HepG2 (cell line): ENCODE data around the gene NACC2. TPM values are rescaled to one million over a fixed set of nuclear protein-coding genes. Genes with fewer than 3 reads are reported as not detected.

ENCODE experiments used
- AHDC1 ChIP-seq: sonication (generic); formaldehyde crosslinking; IDR thresholded peaks from 2 replicates; pipeline ENCODE4 v1.5.1; 2020; ENCODE audit warnings: mild to moderate bottlenecking, missing genetic modification reagents, borderline replicate concordance
- ETS1 ChIP-seq: sonication (generic); formaldehyde crosslinking; IDR thresholded peaks from 2 replicates; pipeline ENCODE4 v1.4.0; 2020; ENCODE audit warnings: missing genetic modification reagents
- MATR3 ChIP-seq: sonication (generic); formaldehyde crosslinking; IDR thresholded peaks from 2 replicates; pipeline ENCODE4 v1.4.0; 2020; ENCODE audit warnings: missing genetic modification reagents
- SIX1 ChIP-seq: sonication (generic); formaldehyde crosslinking; IDR thresholded peaks from 2 replicates; pipeline ENCODE4 v1.4.0; 2020; ENCODE audit warnings: missing genetic modification reagents, borderline replicate concordance
- SPEN ChIP-seq: sonication (generic); formaldehyde crosslinking; IDR thresholded peaks from 2 replicates; pipeline ENCODE4 v1.5.1; 2020; ENCODE audit warnings: low read depth, mild to moderate bottlenecking, missing genetic modification reagents
- TOPORS ChIP-seq: sonication (generic); formaldehyde crosslinking; IDR thresholded peaks from 2 replicates; pipeline ENCODE4 v1.8.0; 2023; ENCODE audit warnings: mild to moderate bottlenecking, missing genetic modification reagents
- ZFP36L2 ChIP-seq: sonication (generic); formaldehyde crosslinking; IDR thresholded peaks from 2 replicates; pipeline ENCODE4 v1.4.0; 2020; ENCODE audit warnings: missing genetic modification reagents
- ZNF33B ChIP-seq: sonication (generic); formaldehyde crosslinking; IDR thresholded peaks from 2 replicates; pipeline ENCODE4 v1.5.1; 2020; ENCODE audit warnings: mild to moderate bottlenecking, missing genetic modification reagents
- ZNF350 ChIP-seq: sonication (generic); formaldehyde crosslinking; IDR thresholded peaks from 2 replicates; pipeline ENCODE4 v1.4.0; 2020; ENCODE audit warnings: mild to moderate bottlenecking, low read depth, missing genetic modification reagents, borderline replicate concordance
- ZNF652 ChIP-seq: IDR thresholded peaks from 2 replicates; pipeline ENCODE4 v1.6.1; 2016; ENCODE audit warnings: low read depth, borderline replicate concordance
- ZNF883 ChIP-seq: sonication (generic); formaldehyde crosslinking; IDR thresholded peaks from 2 replicates; pipeline ENCODE4 v1.5.1; 2020; ENCODE audit warnings: mild to moderate bottlenecking, missing genetic modification reagents; ENCODE audit errors: not compliant biosample characterization
- polyA plus RNA-seq, 8 experiments: library from polyadenylated mRNA; depleted of rRNA in 3 of 8; stranded (reverse) in 7 of 8; unstranded in 1 of 8; fragments of >200 nt; fragmentation: Illumina TruSeq in 4 of 8; extraction: Trizol in 4 of 8; gene quantifications; 2 replicates each; pipeline versions ENCODE4 v1.2.1 to v1.2.3, GENCODE V29; 2011 to 2016; ENCODE audit warnings: low read depth in 4 of 8, missing spikeins in 1 of 8, mixed read lengths in 1 of 8; ENCODE audit not compliant: insufficient read depth in 1 of 8
- total RNA-seq, 5 experiments: library from RNA; depleted of rRNA; stranded (reverse); fragments of >200 nt; fragmentation: Illumina TruSeq; extraction: Trizol; gene quantifications; 2 replicates each; pipeline ENCODE4 v1.2.3, GENCODE V29; 2016; ENCODE audit warnings: low read depth in 1 of 5
- TF ChIP-seq, protein P1 (sequence below): sonication (generic); formaldehyde crosslinking; IDR thresholded peaks from 2 replicates; pipeline ENCODE4 v1.4.0; 2020; ENCODE audit warnings: mild to moderate bottlenecking, missing genetic modification reagents
- TF ChIP-seq, protein P2 (sequence below): sonication (generic); formaldehyde crosslinking; IDR thresholded peaks from 2 replicates; pipeline ENCODE4 v1.4.0; 2020; ENCODE audit warnings: missing genetic modification reagents
- TF ChIP-seq, protein P3 (sequence below): sonication (generic); formaldehyde crosslinking; IDR thresholded peaks from 2 replicates; pipeline ENCODE4 v1.4.0; 2020; ENCODE audit warnings: mild to moderate bottlenecking, missing genetic modification reagents
- TF ChIP-seq, protein P4 (sequence below): sonication (generic); formaldehyde crosslinking; IDR thresholded peaks from 2 replicates; pipeline ENCODE4 v1.5.0; 2020; ENCODE audit warnings: mild to moderate bottlenecking, missing genetic modification reagents, borderline replicate concordance

The NACC2 gene
- total and polyA plus RNA-seq, 2 of the 13 experiments (the other 11 are each of a cell fraction or from before 2014, with no cell fraction given) = 5.9 to 12.3 TPM

DNA sequence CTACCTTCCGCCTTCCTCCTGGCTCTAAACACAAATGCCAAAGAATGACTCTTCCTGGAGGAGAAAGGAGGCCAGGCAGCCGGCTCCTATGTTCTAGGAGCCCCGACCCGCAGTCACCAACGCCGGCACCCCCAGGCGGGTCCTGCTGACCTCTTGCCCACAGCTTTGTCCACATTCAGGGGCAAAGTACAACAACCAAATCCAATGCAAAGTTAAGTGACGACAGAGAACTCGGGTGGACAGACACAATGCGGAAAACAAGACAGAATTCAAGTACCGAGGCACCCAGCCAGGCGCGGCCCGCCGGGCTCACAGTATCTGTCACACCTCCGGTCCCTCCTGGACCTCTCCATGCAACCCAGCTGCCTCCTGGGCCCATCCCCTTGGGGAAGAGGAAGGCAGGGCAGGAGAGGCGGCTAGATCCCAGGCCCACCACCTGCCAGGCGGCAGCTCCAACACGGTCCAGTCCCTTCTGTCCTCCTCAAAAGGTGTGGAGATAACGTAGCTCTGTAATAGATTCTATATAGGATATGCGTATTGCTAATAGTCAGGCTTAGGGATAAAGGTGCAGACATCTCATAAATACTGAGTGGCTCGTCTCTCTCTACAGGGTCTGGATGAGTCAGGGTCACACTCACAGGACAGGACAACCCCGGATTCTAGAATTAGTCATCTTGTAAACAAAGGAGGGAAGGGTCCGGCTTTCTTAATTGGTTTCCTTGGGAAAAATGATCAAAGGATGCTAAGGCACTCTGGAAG is 87.0 kb downstream of the NACC2 start (continued):
- TF ChIP-seq ETS1 (CRISPR knock-in tag) = no peak
- peak; percentile 38; the same call in 1 of the 2 replicates for TF ChIP-seq AHDC1 (CRISPR knock-in tag)
- TF ChIP-seq ZNF883 (CRISPR knock-in tag) = no peak
- TF ChIP-seq ZNF350 = no peak
- TF ChIP-seq ZFP36L2 (CRISPR knock-in tag) = no peak
- TF ChIP-seq SPEN = no peak
- TF ChIP-seq, protein P1, sequence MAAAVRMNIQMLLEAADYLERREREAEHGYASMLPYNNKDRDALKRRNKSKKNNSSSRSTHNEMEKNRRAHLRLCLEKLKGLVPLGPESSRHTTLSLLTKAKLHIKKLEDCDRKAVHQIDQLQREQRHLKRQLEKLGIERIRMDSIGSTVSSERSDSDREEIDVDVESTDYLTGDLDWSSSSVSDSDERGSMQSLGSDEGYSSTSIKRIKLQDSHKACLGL = no peak
- TF ChIP-seq ZNF652 (CRISPR knock-in tag) = no peak
- no peak for TF ChIP-seq MATR3 (CRISPR knock-in tag)
- no peak for TF ChIP-seq ZNF33B (CRISPR knock-in tag)
- TF ChIP-seq SIX1 = no peak
- TF ChIP-seq TOPORS = no peak
- TF ChIP-seq, protein P2, sequence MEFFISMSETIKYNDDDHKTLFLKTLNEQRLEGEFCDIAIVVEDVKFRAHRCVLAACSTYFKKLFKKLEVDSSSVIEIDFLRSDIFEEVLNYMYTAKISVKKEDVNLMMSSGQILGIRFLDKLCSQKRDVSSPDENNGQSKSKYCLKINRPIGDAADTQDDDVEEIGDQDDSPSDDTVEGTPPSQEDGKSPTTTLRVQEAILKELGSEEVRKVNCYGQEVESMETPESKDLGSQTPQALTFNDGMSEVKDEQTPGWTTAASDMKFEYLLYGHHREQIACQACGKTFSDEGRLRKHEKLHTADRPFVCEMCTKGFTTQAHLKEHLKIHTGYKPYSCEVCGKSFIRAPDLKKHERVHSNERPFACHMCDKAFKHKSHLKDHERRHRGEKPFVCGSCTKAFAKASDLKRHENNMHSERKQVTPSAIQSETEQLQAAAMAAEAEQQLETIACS (CRISPR knock-in tag) = no peak
- TF ChIP-seq, protein P3, sequence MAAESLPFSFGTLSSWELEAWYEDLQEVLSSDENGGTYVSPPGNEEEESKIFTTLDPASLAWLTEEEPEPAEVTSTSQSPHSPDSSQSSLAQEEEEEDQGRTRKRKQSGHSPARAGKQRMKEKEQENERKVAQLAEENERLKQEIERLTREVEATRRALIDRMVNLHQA (CRISPR knock-in tag) = no peak
- TF ChIP-seq, protein P4, sequence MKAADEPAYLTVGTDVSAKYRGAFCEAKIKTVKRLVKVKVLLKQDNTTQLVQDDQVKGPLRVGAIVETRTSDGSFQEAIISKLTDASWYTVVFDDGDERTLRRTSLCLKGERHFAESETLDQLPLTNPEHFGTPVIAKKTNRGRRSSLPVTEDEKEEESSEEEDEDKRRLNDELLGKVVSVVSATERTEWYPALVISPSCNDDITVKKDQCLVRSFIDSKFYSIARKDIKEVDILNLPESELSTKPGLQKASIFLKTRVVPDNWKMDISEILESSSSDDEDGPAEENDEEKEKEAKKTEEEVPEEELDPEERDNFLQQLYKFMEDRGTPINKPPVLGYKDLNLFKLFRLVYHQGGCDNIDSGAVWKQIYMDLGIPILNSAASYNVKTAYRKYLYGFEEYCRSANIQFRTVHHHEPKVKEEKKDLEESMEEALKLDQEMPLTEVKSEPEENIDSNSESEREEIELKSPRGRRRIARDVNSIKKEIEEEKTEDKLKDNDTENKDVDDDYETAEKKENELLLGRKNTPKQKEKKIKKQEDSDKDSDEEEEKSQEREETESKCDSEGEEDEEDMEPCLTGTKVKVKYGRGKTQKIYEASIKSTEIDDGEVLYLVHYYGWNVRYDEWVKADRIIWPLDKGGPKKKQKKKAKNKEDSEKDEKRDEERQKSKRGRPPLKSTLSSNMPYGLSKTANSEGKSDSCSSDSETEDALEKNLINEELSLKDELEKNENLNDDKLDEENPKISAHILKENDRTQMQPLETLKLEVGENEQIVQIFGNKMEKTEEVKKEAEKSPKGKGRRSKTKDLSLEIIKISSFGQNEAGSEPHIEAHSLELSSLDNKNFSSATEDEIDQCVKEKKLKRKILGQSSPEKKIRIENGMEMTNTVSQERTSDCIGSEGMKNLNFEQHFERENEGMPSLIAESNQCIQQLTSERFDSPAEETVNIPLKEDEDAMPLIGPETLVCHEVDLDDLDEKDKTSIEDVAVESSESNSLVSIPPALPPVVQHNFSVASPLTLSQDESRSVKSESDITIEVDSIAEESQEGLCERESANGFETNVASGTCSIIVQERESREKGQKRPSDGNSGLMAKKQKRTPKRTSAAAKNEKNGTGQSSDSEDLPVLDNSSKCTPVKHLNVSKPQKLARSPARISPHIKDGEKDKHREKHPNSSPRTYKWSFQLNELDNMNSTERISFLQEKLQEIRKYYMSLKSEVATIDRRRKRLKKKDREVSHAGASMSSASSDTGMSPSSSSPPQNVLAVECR = peak; percentile 33; the same call in 1 of the 2 replicates
